ENCODE data around the gene MGAT5.

Gene MGAT5

GRCh38 chr2:134314681-134315368 is 61.0 kb downstream of the MGAT5 start (continued):
- TF ChIP-seq ZNF26 (tag by site-specific recombination; IDR thresholded peaks at IDR 0.05) (no peak), ZNF394 (tag by site-specific recombination; IDR thresholded peaks at IDR 0.05; ENCODE audit: borderline replicate concordance) (no peak), ZNF266 (tag by site-specific recombination; IDR thresholded peaks at IDR 0.05; ENCODE audit: low read depth) (no peak), BCL11B (tag by site-specific recombination; IDR thresholded peaks at IDR 0.05; ENCODE audit: low read depth) (no peak), ZNF121 (tag by site-specific recombination; IDR thresholded peaks at IDR 0.05) (no peak), SP2 (tag by site-specific recombination; IDR thresholded peaks at IDR 0.05) (no peak), ZNF223 (tag by site-specific recombination; IDR thresholded peaks at IDR 0.05) (no peak)
- TF ChIP-seq, protein P1, sequence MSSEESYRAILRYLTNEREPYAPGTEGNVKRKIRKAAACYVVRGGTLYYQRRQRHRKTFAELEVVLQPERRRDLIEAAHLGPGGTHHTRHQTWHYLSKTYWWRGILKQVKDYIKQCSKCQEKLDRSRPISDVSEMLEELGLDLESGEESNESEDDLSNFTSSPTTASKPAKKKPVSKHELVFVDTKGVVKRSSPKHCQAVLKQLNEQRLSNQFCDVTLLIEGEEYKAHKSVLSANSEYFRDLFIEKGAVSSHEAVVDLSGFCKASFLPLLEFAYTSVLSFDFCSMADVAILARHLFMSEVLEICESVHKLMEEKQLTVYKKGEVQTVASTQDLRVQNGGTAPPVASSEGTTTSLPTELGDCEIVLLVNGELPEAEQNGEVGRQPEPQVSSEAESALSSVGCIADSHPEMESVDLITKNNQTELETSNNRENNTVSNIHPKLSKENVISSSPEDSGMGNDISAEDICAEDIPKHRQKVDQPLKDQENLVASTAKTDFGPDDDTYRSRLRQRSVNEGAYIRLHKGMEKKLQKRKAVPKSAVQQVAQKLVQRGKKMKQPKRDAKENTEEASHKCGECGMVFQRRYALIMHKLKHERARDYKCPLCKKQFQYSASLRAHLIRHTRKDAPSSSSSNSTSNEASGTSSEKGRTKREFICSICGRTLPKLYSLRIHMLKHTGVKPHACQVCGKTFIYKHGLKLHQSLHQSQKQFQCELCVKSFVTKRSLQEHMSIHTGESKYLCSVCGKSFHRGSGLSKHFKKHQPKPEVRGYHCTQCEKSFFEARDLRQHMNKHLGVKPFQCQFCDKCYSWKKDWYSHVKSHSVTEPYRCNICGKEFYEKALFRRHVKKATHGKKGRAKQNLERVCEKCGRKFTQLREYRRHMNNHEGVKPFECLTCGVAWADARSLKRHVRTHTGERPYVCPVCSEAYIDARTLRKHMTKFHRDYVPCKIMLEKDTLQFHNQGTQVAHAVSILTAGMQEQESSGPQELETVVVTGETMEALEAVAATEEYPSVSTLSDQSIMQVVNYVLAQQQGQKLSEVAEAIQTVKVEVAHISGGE (tag by site-specific recombination; conservative IDR thresholded peaks at IDR 0.05; ENCODE audit: low read depth), result no peak
- TF ChIP-seq, protein P2, sequence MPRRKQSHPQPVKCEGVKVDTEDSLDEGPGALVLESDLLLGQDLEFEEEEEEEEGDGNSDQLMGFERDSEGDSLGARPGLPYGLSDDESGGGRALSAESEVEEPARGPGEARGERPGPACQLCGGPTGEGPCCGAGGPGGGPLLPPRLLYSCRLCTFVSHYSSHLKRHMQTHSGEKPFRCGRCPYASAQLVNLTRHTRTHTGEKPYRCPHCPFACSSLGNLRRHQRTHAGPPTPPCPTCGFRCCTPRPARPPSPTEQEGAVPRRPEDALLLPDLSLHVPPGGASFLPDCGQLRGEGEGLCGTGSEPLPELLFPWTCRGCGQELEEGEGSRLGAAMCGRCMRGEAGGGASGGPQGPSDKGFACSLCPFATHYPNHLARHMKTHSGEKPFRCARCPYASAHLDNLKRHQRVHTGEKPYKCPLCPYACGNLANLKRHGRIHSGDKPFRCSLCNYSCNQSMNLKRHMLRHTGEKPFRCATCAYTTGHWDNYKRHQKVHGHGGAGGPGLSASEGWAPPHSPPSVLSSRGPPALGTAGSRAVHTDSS (tag by site-specific recombination; IDR thresholded peaks at IDR 0.05), result no peak

- CTCF ChIA-PET, result interaction anchor here (0.9 kb wide), 1 partner anchor 72 kb away, joined by 3 read pairs; no protein-coding TSS in a partner anchor
- no peak overlapping the region for H3K27ac ChIP-seq (ENCODE audit: extremely low read depth, low read depth, low read length)
- no peaks in the 10 kb centered on the region for H3K9me3 ChIP-seq (ENCODE audit: control insufficient read depth, insufficient read depth, low read depth, low read length)
- peaks cover 0 to 6% of the 10 kb centered on the region in 2 experiments; a peak in 1 of 3 replicates for H3K36me3 ChIP-seq (ENCODE audit: control insufficient read depth in 2 of 2, insufficient read depth in 1 of 2, low read length in 2 of 2)
- H3K4me1 ChIP-seq (ENCODE audit: control insufficient read depth, insufficient read depth, low read length), result peaks cover 3% of the 10 kb centered on the region; the same call in 1 of the 2 replicates
- no peak for TF ChIP-seq ZNF174 (tag by site-specific recombination; IDR thresholded peaks at IDR 0.05)
- no peak for TF ChIP-seq ZSCAN16 (tag by site-specific recombination; IDR thresholded peaks at IDR 0.05)
- no peak for TF ChIP-seq ZNF596 (tag by site-specific recombination; IDR thresholded peaks at IDR 0.05)
- TF ChIP-seq ZNF169 (tag by site-specific recombination; IDR thresholded peaks at IDR 0.05), result no peak
- no peak for TF ChIP-seq ZNF391 (tag by site-specific recombination; IDR thresholded peaks at IDR 0.05; ENCODE audit: borderline replicate concordance, low read depth)
- no peak for TF ChIP-seq ZBTB1 (tag by site-specific recombination; IDR thresholded peaks at IDR 0.05)
- no peak for TF ChIP-seq KLF7 (tag by site-specific recombination; IDR thresholded peaks at IDR 0.05; ENCODE audit: borderline replicate concordance)
- TF ChIP-seq ZEB2 (tag by site-specific recombination; IDR thresholded peaks at IDR 0.05), result no peak
- no peak for TF ChIP-seq ZNF707 (tag by site-specific recombination; IDR thresholded peaks at IDR 0.05)
- no peak for TF ChIP-seq ZNF558 (tag by site-specific recombination; IDR thresholded peaks at IDR 0.05)
- no peak for TF ChIP-seq ZNF791 (tag by site-specific recombination; IDR thresholded peaks at IDR 0.05)
- no peak overlapping the region for H3K4me3 ChIP-seq (ENCODE audit: low read depth, low read length)
- POLR2A ChIA-PET, result no interaction called here
These were observed 61.6 kb downstream of the MGAT5 start for GRCh38 chr2:134315471-134315870.
